GM12874 (cell line): ENCODE data around the gene SDK1.

Source experiments
- CTCF ChIP-seq: IDR thresholded peaks from 2 replicates; pipeline ENCODE4 v1.5.1; 2011; ENCODE audit warnings: low read depth, mild to moderate bottlenecking, control low read depth, low read length, moderate library complexity; ENCODE audit not compliant: insufficient read depth

The SDK1 gene

GRCh38 chr7:3695602-3696001 lies 394.6 kb downstream of the SDK1 start:
- no peak for TF ChIP-seq CTCF

GRCh38 chr7:3696113-3696512 lies 395.1 kb downstream of the SDK1 start:
- no peak for TF ChIP-seq CTCF

- no peak for TF ChIP-seq CTCF
Measured at GRCh38 chr7:3697472-3697871, 396.4 kb downstream of the SDK1 start.

GRCh38 chr7:3705258-3705657 lies 404.2 kb downstream of the SDK1 start:
- no peak for TF ChIP-seq CTCF

- no peak for TF ChIP-seq CTCF
Measured at GRCh38 chr7:3710122-3710521, 409.1 kb downstream of the SDK1 start.

- no peak for TF ChIP-seq CTCF
Measured at GRCh38 chr7:3710531-3710930, 409.5 kb downstream of the SDK1 start.

GRCh38 chr7:3712841-3713240 lies 411.8 kb downstream of the SDK1 start:
- no peak for TF ChIP-seq CTCF

- no peak for TF ChIP-seq CTCF
Measured at GRCh38 chr7:3721422-3721821, 420.4 kb downstream of the SDK1 start.
